Retina (tissue), 1 donor: ENCODE data around the gene CCSER2.

ENCODE experiments used
- DNase-seq: peaks from one replicate; pipeline ENCODE4 v3.0.0-alpha.2; 2016

Gene CCSER2

DNA sequence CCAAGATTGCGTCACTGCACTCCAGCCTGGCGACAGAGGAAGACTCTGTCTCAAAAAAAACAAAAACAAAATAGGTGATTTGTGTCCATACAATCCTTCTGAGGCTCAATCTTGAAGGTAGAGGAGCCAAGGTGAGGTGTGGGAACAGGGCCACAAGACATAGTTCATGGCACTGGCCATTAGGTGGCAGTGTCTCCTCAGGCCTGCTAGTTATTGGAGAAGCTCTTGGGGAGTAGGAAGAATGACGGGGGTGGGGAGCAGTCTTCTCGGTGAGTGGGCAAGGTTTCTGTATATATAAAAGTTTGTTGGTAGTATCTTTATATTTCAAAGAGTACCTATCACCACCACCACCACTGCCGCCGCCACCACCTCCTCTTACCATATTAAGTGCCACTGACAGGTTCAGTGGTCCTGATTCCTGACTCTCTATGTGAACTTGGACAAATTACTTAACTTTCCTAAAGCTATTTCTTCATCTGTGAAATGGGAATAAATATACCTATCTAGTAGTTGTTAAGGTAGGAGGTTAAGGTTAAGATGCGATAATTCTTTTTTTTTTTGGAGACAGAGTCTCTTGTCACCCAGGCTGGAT is 24.0 kb downstream of the CCSER2 start:
- no peak for DNase-seq

DNA sequence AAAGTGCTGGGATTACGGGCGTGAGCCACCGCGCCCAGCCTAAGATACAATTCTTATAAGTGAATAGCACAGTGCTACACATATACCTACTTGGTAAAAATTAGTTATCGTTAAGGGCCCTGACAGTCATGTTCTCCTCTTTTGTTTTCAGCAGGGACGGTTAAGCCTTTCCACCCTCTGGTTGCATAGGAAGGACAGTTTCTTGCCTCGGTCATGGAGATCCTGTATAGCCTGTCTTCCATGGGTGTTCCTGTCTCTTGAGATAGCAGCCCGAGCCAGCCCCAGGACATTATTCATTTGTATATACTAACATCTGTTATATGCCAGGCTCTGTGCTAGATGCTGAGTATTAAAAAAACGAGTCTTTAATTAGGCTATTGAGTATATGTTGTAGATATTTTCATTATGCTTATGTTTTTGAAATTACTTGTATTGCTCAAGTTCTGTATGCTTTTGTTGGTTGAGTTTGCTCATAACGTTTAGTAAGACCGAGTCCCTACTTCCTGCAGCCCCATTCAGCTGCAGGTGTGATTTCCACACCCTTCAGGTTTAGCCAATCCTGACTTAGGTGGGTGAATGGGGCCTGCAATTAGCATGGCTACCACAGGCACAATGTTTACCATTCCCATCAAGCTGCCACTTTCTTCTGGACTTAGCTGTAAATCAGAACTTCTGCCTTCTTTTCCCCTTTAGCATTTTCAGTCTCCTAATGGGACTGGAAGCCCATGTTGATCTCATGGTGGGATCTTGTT is 24.8 kb downstream of the CCSER2 start:
- no peak for DNase-seq

- DNase-seq: no peak
These were observed 26.2 kb downstream of the CCSER2 start for GRCh38 chr10:84354623-84355022.

DNA sequence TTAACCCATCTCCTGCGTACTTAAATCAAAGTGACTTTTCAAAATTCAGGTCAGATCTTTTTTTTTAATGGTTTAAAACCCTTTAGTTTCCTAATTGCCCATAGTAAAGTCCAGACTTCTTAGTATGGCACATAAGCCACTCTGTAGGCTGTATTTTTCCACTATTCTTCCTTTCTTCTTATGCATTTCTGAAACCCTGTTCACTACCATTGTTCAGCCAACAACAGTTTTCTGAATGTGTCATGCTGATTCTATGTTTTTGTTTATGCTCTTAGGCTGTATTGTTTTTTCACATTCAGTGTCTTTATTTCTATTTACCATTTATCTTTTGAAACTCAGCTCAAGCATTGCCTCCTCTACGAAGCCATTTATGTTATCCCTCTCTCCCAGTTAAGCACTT is 26.7 kb downstream of the CCSER2 start:
- DNase-seq: no peak

GRCh38 chr10:84356928-84357327 is 28.5 kb downstream of the CCSER2 start:
- DNase-seq: no peak

DNA sequence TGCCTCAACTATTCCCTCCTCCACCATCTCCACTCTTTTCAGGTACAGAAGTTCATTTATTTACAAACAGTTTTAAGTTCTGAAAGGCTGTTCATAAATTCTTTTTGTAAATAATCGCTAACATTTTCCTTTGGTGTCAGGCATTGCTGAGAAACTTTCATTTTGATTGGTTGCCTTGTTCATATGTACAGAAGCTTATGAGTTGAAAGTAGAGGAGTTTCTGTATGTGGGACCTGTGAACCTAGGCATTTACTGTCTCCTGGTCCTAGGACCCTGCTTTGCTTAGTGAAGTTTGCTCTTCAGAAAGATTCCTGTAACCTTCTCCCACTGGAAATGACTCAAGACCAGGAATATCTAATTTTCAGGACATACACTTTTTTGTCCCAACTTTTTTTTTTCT is 30.4 kb downstream of the CCSER2 start:
- DNase-seq: no peak

- peak; percentile 11 for DNase-seq
These were observed 32.4 kb downstream of the CCSER2 start for GRCh38 chr10:84360637-84361365.

DNA sequence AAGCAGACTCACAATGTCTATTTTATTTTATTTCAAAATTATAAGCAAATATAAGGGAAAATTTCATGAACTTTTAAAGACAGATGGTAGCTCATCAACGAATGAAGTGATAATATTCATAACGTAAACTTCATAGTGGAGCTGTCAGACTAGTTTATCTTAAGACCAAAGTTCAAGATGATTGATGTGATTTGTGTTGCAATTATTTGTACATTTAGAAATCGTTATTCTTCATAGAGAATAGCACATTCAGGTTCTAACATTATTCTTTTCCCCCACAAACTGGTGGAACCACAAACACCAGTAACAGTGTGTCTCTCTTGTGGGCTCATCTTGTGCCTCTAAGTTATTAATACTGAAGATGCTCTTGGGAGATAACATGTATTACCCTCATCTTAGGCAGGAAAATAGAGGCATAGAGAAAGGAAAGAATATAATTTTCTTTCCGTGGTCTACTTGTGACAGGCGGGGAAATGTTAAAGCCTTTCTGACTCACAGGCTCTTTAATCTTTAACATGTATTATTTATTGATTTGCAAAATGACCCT is 37.0 kb downstream of the CCSER2 start:
- DNase-seq: no peak

GRCh38 chr10:84366041-84366440 is 37.7 kb downstream of the CCSER2 start:
- no peak for DNase-seq

- DNase-seq: no peak
These were observed 38.9 kb downstream of the CCSER2 start for GRCh38 chr10:84367256-84367655.

DNA sequence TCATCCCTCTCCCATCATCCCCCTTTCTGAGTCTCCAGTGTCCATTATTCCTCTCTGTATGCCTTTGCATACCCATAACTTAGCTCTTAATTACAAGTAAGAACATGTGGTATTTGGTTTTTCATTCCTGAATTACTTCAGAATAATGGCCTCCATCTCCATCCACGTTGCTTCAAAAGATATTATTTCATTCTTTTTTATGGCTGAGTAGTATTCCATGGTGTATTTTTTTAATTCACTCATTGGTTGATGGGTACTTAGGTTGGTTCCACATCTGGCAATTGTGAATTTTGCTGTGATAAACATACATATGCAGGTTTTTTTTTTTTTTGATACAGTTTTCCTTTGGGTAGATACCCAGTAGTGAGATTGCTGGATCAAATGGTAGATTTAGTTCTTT is 40.4 kb downstream of the CCSER2 start:
- no peak for DNase-seq

DNA sequence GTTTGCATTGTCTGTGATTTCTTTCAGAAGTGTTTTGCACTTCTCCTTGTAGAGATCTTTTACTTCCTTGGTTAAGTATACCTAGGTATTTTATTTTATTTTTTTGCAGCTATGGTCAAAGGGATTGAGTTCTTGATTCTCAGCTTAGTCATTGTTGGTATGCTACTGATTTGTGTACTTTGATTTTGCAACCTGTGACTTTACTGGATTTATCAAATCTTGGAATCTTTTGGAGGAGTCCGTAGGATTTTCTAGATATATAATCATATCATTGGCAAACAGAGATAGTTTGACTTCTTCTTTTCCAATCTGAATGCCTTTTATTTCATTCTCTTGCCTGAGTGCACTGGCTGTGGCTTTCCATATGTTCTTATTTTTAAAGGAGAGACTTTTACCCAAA is 41.9 kb downstream of the CCSER2 start:
- DNase-seq: no peak

DNA sequence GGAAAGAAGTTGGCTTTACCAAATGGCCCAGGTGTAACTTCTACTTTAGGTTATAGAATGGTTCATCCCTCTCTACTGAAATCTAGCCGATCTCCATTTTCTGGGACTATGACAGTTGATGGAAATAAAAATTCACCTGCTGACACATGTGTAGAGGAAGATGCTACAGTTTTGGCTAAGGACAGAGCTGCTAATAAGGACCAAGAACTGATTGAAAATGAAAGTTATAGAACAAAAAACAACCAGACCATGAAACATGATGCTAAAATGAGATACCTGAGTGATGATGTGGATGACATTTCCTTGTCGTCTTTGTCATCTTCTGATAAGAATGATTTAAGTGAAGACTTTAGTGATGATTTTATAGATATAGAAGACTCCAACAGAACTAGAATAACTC is 43.6 kb downstream of the CCSER2 start:
- no peak for DNase-seq

- DNase-seq: no peak
These were observed 44.6 kb downstream of the CCSER2 start for GRCh38 chr10:84373000-84373399.

GRCh38 chr10:84374455-84374854 is 46.1 kb downstream of the CCSER2 start:
- DNase-seq: no peak

DNA sequence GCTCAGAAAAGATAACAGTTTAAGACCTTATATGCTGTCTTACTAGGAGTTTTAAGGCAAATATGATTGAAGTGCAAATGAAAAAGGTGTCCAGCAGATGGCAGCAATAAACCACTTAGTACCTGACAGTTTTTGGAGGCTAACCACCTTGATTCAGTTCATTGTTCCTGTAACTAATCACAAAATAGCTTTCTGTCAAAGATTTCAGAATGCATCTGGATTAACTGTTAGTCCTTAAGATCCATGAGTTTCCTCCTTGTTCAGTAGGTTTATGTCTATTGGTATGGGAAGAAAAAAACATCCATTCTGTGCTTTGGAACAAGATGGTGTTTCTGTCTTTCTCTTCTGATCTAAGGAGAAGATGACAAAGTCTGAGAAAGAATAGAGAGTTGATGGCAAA is 46.6 kb downstream of the CCSER2 start:
- DNase-seq: peak; percentile 48

- no peak for DNase-seq
These were observed 47.5 kb downstream of the CCSER2 start for GRCh38 chr10:84375881-84376280.

GRCh38 chr10:84388148-84388547 is 59.8 kb downstream of the CCSER2 start:
- no peak for DNase-seq

DNA sequence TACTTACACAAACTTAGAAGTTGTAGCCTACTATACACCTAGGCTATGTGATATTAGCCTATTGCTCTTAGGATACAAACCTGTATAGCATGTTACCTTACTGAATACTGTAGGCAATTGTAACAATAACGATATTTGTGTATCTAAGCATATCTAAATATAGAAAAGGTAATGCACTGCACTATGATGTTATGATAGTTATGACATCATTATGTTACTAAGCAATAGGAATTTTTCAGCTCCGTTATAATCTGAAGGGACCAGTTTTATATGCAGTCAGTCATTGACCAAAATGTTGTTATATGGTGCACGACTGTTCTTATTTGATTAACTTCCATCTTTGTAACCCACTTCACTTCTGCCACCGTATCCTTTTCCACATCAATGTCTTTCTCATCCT is 62.0 kb downstream of the CCSER2 start:
- DNase-seq: no peak

DNA sequence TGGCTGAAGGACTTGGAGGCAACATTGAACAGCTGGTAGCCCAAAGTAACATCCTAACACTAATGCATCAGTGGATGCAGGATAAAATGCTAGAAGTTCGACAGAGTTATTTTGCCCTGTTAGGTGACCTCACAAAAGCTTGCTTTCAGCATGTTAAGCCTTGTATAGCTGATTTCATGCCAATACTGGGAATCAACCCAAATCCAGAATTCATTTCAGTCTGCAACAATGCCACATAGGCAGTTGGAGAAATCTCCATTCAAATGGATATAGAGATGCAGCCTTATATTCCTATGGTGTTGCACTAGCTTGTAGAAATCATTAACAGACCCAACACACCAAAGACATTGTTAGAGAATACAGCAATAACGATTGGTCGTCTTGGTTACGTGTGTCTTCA is 62.9 kb downstream of the CCSER2 start:
- no peak for DNase-seq

GRCh38 chr10:84392181-84392580 is 63.8 kb downstream of the CCSER2 start:
- DNase-seq: no peak

DNA sequence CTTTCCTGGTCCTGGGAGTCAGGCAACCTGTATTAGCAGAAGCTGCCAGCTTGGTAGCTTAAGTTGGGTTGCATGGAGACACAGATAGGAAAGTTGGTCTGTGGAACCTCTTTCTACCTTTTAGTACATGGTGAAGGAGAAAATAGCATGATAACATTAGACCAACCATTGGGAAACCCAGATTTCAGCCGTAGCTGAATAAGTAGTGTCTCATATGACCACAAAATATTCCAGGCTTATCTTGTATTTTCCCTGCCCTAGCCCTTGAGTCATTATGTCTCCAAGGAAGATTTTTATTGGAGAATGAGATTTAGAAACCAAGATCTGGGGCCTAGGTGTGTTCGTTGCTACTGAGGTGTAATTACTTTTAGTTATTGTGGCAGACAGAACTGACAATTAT is 67.2 kb downstream of the CCSER2 start:
- DNase-seq: no peak

DNA sequence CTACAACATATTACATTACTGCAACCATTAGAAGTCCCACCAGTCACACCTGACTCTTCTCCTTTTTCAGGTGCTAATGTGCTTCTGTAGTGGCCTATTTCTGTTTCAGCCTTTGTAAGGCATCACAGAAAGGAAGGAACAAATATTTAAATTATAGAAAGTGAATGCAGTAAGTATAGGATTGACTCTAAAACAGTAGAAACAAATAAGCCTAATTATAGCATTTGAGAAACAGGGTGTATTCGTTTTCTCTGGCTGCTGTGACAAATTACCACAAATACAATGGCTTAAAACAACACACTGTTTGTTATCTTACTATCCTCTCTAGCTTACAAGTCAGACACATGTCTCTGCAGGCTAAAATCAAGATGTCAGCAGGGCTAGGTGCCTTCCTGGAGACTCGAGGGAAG is 69.4 kb downstream of the CCSER2 start:
- peak; percentile 9 for DNase-seq

- no peak for DNase-seq
These were observed 70.3 kb downstream of the CCSER2 start for GRCh38 chr10:84398696-84399095.
